B cell (primary cell): ENCODE results near the gene PLCG1. TPM values are rescaled to one million over a fixed set of nuclear protein-coding genes. Genes with fewer than 3 reads are reported as not detected.

ENCODE experiments used
- ATAC-seq: fragments of 200-7000 bp; cut with Tn5 transposase; one replicate; pipeline ENCODE4 v1.10.0; 2021; ENCODE audit warnings: low read depth, mild to moderate bottlenecking, moderate number of reproducible peaks, moderate library complexity
- CTCF ChIA-PET: fragments of 350-600 bp; sonication (Branson Sonifier 250); formaldehyde crosslinking; loops from one replicate; lab custom pipeline; 2021; ENCODE audit warnings: antibody characterized with exemption, inconsistent platforms; lab: Charles Lee
- POLR2A ChIA-PET: fragments of 350-600 bp; sonication (Branson Sonifier 250); formaldehyde crosslinking; loops from one replicate; lab custom pipeline; 2021; ENCODE audit warnings: antibody characterized with exemption; lab: Charles Lee
- DNase-seq: peaks from one replicate; pipeline ENCODE4 v3.0.0; 2013
- H2AFZ ChIP-seq: 2 replicates; pipeline ENCODE4 v1.6.1; 2012; ENCODE audit warnings: mild to moderate bottlenecking, low read depth, low read length; ENCODE audit not compliant: insufficient read depth, poor library complexity, severe bottlenecking
- H3K27ac ChIP-seq, 2 donors: 1 replicate in 1 of 2; 2 replicates in 1 of 2; pipeline ENCODE4 v1.5.1; 2012 to 2013; ENCODE audit warnings: low read length in 2 of 2, mild to moderate bottlenecking in 2 of 2, moderate library complexity in 1 of 2
- H3K27me3 ChIP-seq, 4 experiments: fragments of 200-600 bp in 1 of 4; sonication (generic) in 1 of 4; replicated peaks in 1 of 4; 1 replicate in 2 of 4; 2 replicates in 2 of 4; pipeline versions ENCODE4 v1.6.1 to v1.7.0; 2013 to 2016; ENCODE audit warnings: low read length in 3 of 4, mild to moderate bottlenecking in 2 of 4, mixed read lengths in 1 of 4, moderate library complexity in 1 of 4; ENCODE audit not compliant: insufficient read depth in 4 of 4, control insufficient read depth in 3 of 4; ENCODE audit errors: control extremely low read depth in 1 of 4
- H3K36me3 ChIP-seq, 2 experiments: replicated peaks in 1 of 2; 1 replicate in 1 of 2; 2 replicates in 1 of 2; pipeline versions ENCODE4 v1.6.1 to v1.7.1; 2013; ENCODE audit warnings: low read length in 1 of 2; ENCODE audit not compliant: insufficient read depth in 2 of 2, control insufficient read depth in 1 of 2; ENCODE audit errors: control extremely low read depth in 1 of 2, extremely low read depth in 1 of 2
- H3K4me1 ChIP-seq, 2 donors: fragments of 200-600 bp in 1 of 2; sonication (generic) in 1 of 2; 1 replicate in 1 of 2; 2 replicates in 1 of 2; pipeline versions ENCODE4 v1.5.1 to v1.6.1; 2013 to 2017; ENCODE audit warnings: low read length in 2 of 2; ENCODE audit not compliant: control insufficient read depth in 2 of 2, insufficient read depth in 2 of 2
- H3K4me2 ChIP-seq: replicated peaks from 2 replicates; pipeline ENCODE3; 2012; ENCODE audit warnings: mild to moderate bottlenecking, low read depth, low read length; ENCODE audit not compliant: poor library complexity, severe bottlenecking
- H3K4me3 ChIP-seq, 5 experiments: fragments of 200-600 bp in 1 of 5; sonication (generic) in 1 of 5; 1 replicate in 3 of 5; 2 replicates in 2 of 5; pipeline versions ENCODE4 v1.5.1 to v1.7.0; 2011 to 2016; ENCODE audit warnings: low read length in 4 of 5, mild to moderate bottlenecking in 4 of 5, low read depth in 2 of 5, control low read depth in 1 of 5, moderate library complexity in 1 of 5; ENCODE audit not compliant: insufficient read depth in 1 of 5; ENCODE audit errors: control extremely low read depth in 1 of 5, extremely low read depth in 1 of 5
- H3K79me2 ChIP-seq: fragments of 200-600 bp; sonication (generic); one replicate; pipeline ENCODE4 v1.6.0; 2016; ENCODE audit warnings: low read length; ENCODE audit not compliant: control insufficient read depth, insufficient read depth
- H3K9ac ChIP-seq: fragments of 200-600 bp; sonication (generic); 2 replicates; pipeline ENCODE4 v1.6.1; 2017; ENCODE audit warnings: mild to moderate bottlenecking, low read length, moderate library complexity
- H3K9me3 ChIP-seq, 3 donors: one replicate each; pipeline versions ENCODE4 v1.6.1 to v1.7.1; 2013; ENCODE audit warnings: low read length in 2 of 3; ENCODE audit not compliant: control insufficient read depth in 2 of 3, insufficient read depth in 1 of 3; ENCODE audit errors: control extremely low read depth in 1 of 3
- H4K20me1 ChIP-seq: 2 replicates; pipeline ENCODE4 v1.6.0; 2012; ENCODE audit warnings: mild to moderate bottlenecking, low read length; ENCODE audit not compliant: insufficient read depth, control insufficient read depth, poor library complexity, severe bottlenecking
- H3K27ac Mint-ChIP-seq: one replicate; pipeline ENCODE4 v1.8.0; 2021; ENCODE audit warnings: mixed read lengths
- H3K27me3 Mint-ChIP-seq: one replicate; pipeline ENCODE4 v1.8.0; 2021; ENCODE audit warnings: mixed read lengths
- H3K4me1 Mint-ChIP-seq: one replicate; pipeline ENCODE4 v1.8.0; 2021; ENCODE audit warnings: mixed read lengths
- H3K4me3 Mint-ChIP-seq: one replicate; pipeline ENCODE4 v1.8.0; 2021; ENCODE audit warnings: mixed read lengths
- H3K9me3 Mint-ChIP-seq: one replicate; pipeline ENCODE4 v1.8.0; 2022; ENCODE audit warnings: mixed read lengths; ENCODE audit not compliant: insufficient read depth
- CTCF ChIP-seq: fragments of 200-600 bp; IDR thresholded peaks from one replicate; pipeline ENCODE4 v1.8.0; 2022; ENCODE audit warnings: antibody characterized with exemption, mild to moderate bottlenecking
- EZH2 ChIP-seq: IDR thresholded peaks from 2 replicates; pipeline ENCODE4 v1.6.1; 2012; ENCODE audit warnings: borderline replicate concordance, low read depth, mild to moderate bottlenecking, moderate library complexity, low read length; ENCODE audit not compliant: insufficient read depth, poor library complexity, severe bottlenecking
- WGBS: methylation state at CpG from one replicate; pipeline ENCODE4 v1.1.5; 2013; ENCODE audit warnings: missing lambda C conversion rate; ENCODE audit not compliant: insufficient coverage; 5-methylcytosine and 5-hydroxymethylcytosine counted together
- intact Hi-C: fragments of 100-400 bp; cut with micrococcal nuclease; formaldehyde crosslinking; loops from one replicate; pipeline ENCODE4 v1.10.0; 2022
- polyA plus RNA-seq: library from polyadenylated mRNA; depleted of rRNA; stranded (reverse); fragments of >200 nt; gene quantifications from 2 replicates; pipeline ENCODE4 v1.2.3, GENCODE V29; 2012
- total RNA-seq, 2 donors: library from RNA; stranded (reverse); fragments of 120-200 nt in 1 of 2; gene quantifications; 1 replicate in 1 of 2; 2 replicates in 1 of 2; pipeline versions ENCODE4 v1.2.3 to v1.2.4, GENCODE V29; 2013 to 2022

Gene PLCG1
- total and polyA plus RNA-seq, 2 donors (not counting 1 experiment from before 2014, with no cell fraction given), result 98.7 to 101 TPM

- H3K4me1 ChIP-seq, result peaks cover 15 to 32% of the 10 kb centered on the region in 2 donors
Observed at GRCh38 chr20:41133709-41134361, 3.5 kb upstream of the PLCG1 start.

More at GRCh38 chr20:41133709-41134361, 3.5 kb upstream of the PLCG1 start:
- 63% methylated on average over 7 of the region's 7 CpGs for WGBS
- Mint-ChIP-seq H3K27me3 (no peaks in the 10 kb centered on the region), H3K4me1 (peaks cover 35% of the 10 kb centered on the region), H3K4me3 (no peak overlapping the region), H3K9me3 (no peaks in the 10 kb centered on the region), H3K27ac (peak overlapping the region; percentile 11)
- DNase-seq, result peak; percentile 68
- no peaks in the 10 kb centered on the region for H4K20me1 ChIP-seq
- H3K9me3 ChIP-seq, result no peaks in the 10 kb centered on the region
- intact Hi-C loops, result no loop called here
- no peak overlapping the region for H3K27ac ChIP-seq
- no peak for TF ChIP-seq CTCF
- no peak for TF ChIP-seq EZH2
- ATAC-seq, result peak; percentile 16
- CTCF ChIA-PET, result interaction anchor here (0.7 to 10.0 kb wide), 21 partner anchors 10 to 220 kb away, joined by 3 to 122 read pairs (median 5); partner anchors contain the start of gene LPIN3
- H3K9ac ChIP-seq, result no peak overlapping the region
- H3K4me2 ChIP-seq, result no peak overlapping the region
- no peaks in the 10 kb centered on the region for H3K27me3 ChIP-seq
- POLR2A ChIA-PET, result interaction anchor here (1.1 to 1.5 kb wide), 2 partner anchors 23 to 39 kb away, joined by 5 to 9 read pairs; no protein-coding TSS in a partner anchor
- H3K79me2 ChIP-seq, result peaks cover 6% of the 10 kb centered on the region
- no peaks in the 10 kb centered on the region for H3K36me3 ChIP-seq
- no peak overlapping the region for H2AFZ ChIP-seq
- H3K4me3 ChIP-seq, result no peak overlapping the region
